ENCODE measurements around the gene CALM3.
"Not testable (repeated sequence)": the region's sequence is repeated elsewhere in the genome, so short reads cannot be mapped to it uniquely, and the experiment has no call there.

Gene CALM3

GRCh38 chr19:46601318-46602224 lies at the start of gene CALM3:
Gene CALM3 (plus strand): TSS chr19:46601330. CDS start chr19:46601435, 105 bp downstream.
- H3K27me3 ChIP-seq (ENCODE audit: control insufficient read depth in 1 of 2, insufficient read depth in 2 of 2, low read length in 2 of 2) = no peaks in the 10 kb centered on the region
- H3K9ac ChIP-seq (ENCODE audit: low read length) = peak within 1 kb of the TSS; percentile 96
- peak within 1 kb of the TSS; percentile 91 for H3K27ac ChIP-seq (ENCODE audit: low read depth, low read length)
- no peaks in the 10 kb centered on the region for H3K9me3 ChIP-seq (ENCODE audit: low read length)
- peaks cover 44% of the 10 kb centered on the region for H3K4me1 ChIP-seq (ENCODE audit: insufficient read depth, low read length)
- peaks cover 10% of the 10 kb centered on the region for H3K36me3 ChIP-seq (ENCODE audit: insufficient read depth, low read length)
- peak within 1 kb of the TSS; percentile 85 to 99 for H3K4me3 ChIP-seq (ENCODE audit: low read depth in 1 of 2, low read length in 2 of 2)

- H3K4me1 ChIP-seq (ENCODE audit: insufficient read depth, low read length) = no peaks in the 10 kb centered on the region
These were observed 48.2 kb upstream of the CALM3 start for GRCh38 chr19:46552891-46553290.

GRCh38 chr19:46554161-46554560 lies 47.0 kb upstream of the CALM3 start:
- Histone ChIP-seq H3K36me3 (ENCODE audit: insufficient read depth, low read length) (no peaks in the 10 kb centered on the region), H3K27ac (ENCODE audit: low read depth, low read length) (no peak overlapping the region), H3K4me1 (ENCODE audit: insufficient read depth, low read length) (no peaks in the 10 kb centered on the region), H3K9me3 (ENCODE audit: low read length) (no peaks in the 10 kb centered on the region), H3K4me3 (ENCODE audit: low read depth in 1 of 2, low read length in 2 of 2) (no peak overlapping the region), H3K27me3 (ENCODE audit: control insufficient read depth in 1 of 2, insufficient read depth in 2 of 2, low read length in 2 of 2) (no peaks in the 10 kb centered on the region), H3K9ac (ENCODE audit: low read length) (no peak overlapping the region)

More at GRCh38 chr19:46552891-46553290, 48.2 kb upstream of the CALM3 start:
- Histone ChIP-seq H3K36me3 (ENCODE audit: insufficient read depth, low read length) (no peaks in the 10 kb centered on the region), H3K9ac (ENCODE audit: low read length) (no peak overlapping the region), H3K27me3 (ENCODE audit: control insufficient read depth in 1 of 2, insufficient read depth in 2 of 2, low read length in 2 of 2) (no peaks in the 10 kb centered on the region), H3K9me3 (ENCODE audit: low read length) (no peaks in the 10 kb centered on the region), H3K27ac (ENCODE audit: low read depth, low read length) (no peak overlapping the region), H3K4me3 (ENCODE audit: low read depth in 1 of 2, low read length in 2 of 2) (no peak overlapping the region)

GRCh38 chr19:46555628-46556280 lies 45.4 kb upstream of the CALM3 start:
- Histone ChIP-seq H3K4me3 (ENCODE audit: low read depth in 1 of 2, low read length in 2 of 2) (no peak overlapping the region), H3K36me3 (ENCODE audit: insufficient read depth, low read length) (no peaks in the 10 kb centered on the region), H3K9ac (ENCODE audit: low read length) (no peak overlapping the region), H3K9me3 (ENCODE audit: low read length) (no peaks in the 10 kb centered on the region), H3K27ac (ENCODE audit: low read depth, low read length) (no peak overlapping the region), H3K27me3 (ENCODE audit: control insufficient read depth in 1 of 2, insufficient read depth in 2 of 2, low read length in 2 of 2) (no peaks in the 10 kb centered on the region), H3K4me1 (ENCODE audit: insufficient read depth, low read length) (no peaks in the 10 kb centered on the region)

GRCh38 chr19:46556471-46556870 lies 44.7 kb upstream of the CALM3 start:
- H3K36me3 ChIP-seq (ENCODE audit: insufficient read depth, low read length); H3K4me1 ChIP-seq (ENCODE audit: insufficient read depth, low read length); H3K9me3 ChIP-seq (ENCODE audit: low read length); H3K27ac ChIP-seq (ENCODE audit: low read depth, low read length); H3K9ac ChIP-seq (ENCODE audit: low read length); H3K27me3 ChIP-seq (ENCODE audit: control insufficient read depth in 1 of 2, insufficient read depth in 2 of 2, low read length in 2 of 2); H3K4me3 ChIP-seq (ENCODE audit: low read depth in 1 of 2, low read length in 2 of 2): not testable (repeated sequence)

- Histone ChIP-seq H3K36me3 (ENCODE audit: insufficient read depth, low read length) (no peaks in the 10 kb centered on the region), H3K9me3 (ENCODE audit: low read length) (no peaks in the 10 kb centered on the region), H3K27me3 (ENCODE audit: control insufficient read depth in 1 of 2, insufficient read depth in 2 of 2, low read length in 2 of 2) (no peaks in the 10 kb centered on the region), H3K4me1 (ENCODE audit: insufficient read depth, low read length) (no peaks in the 10 kb centered on the region), H3K9ac (ENCODE audit: low read length) (no peak overlapping the region), H3K4me3 (ENCODE audit: low read depth in 1 of 2, low read length in 2 of 2) (no peak overlapping the region), H3K27ac (ENCODE audit: low read depth, low read length) (no peak overlapping the region)
These were observed 41.9 kb upstream of the CALM3 start for GRCh38 chr19:46559203-46559602.

GRCh38 chr19:46559675-46560074 lies 41.5 kb upstream of the CALM3 start:
- not testable (repeated sequence) for H3K9me3 ChIP-seq (ENCODE audit: low read length); H3K27me3 ChIP-seq (ENCODE audit: control insufficient read depth in 1 of 2, insufficient read depth in 2 of 2, low read length in 2 of 2)

GRCh38 chr19:46564701-46565100 lies 36.4 kb upstream of the CALM3 start:
- Histone ChIP-seq H3K9ac (ENCODE audit: low read length) (no peak overlapping the region), H3K27me3 (ENCODE audit: control insufficient read depth in 1 of 2, insufficient read depth in 2 of 2, low read length in 2 of 2) (no peaks in the 10 kb centered on the region), H3K4me3 (ENCODE audit: low read depth in 1 of 2, low read length in 2 of 2) (no peak overlapping the region), H3K9me3 (ENCODE audit: low read length) (peaks cover 4% of the 10 kb centered on the region), H3K36me3 (ENCODE audit: insufficient read depth, low read length) (no peaks in the 10 kb centered on the region), H3K27ac (ENCODE audit: low read depth, low read length) (no peak overlapping the region), H3K4me1 (ENCODE audit: insufficient read depth, low read length) (no peaks in the 10 kb centered on the region)

More at GRCh38 chr19:46559675-46560074, 41.5 kb upstream of the CALM3 start:
- H3K4me3 ChIP-seq (ENCODE audit: low read depth in 1 of 2, low read length in 2 of 2); H3K27ac ChIP-seq (ENCODE audit: low read depth, low read length); H3K9ac ChIP-seq (ENCODE audit: low read length); H3K36me3 ChIP-seq (ENCODE audit: insufficient read depth, low read length); H3K4me1 ChIP-seq (ENCODE audit: insufficient read depth, low read length): not testable (repeated sequence)

GRCh38 chr19:46571495-46571894 lies 29.6 kb upstream of the CALM3 start:
- H3K9ac ChIP-seq (ENCODE audit: low read length) = no peak overlapping the region
- no peaks in the 10 kb centered on the region for H3K36me3 ChIP-seq (ENCODE audit: insufficient read depth, low read length)
- no peaks in the 10 kb centered on the region for H3K9me3 ChIP-seq (ENCODE audit: low read length)

GRCh38 chr19:46573679-46574498 lies 27.2 kb upstream of the CALM3 start:
- H3K27ac ChIP-seq (ENCODE audit: low read depth, low read length) = no peak overlapping the region
- no peaks in the 10 kb centered on the region for H3K36me3 ChIP-seq (ENCODE audit: insufficient read depth, low read length)
- no peaks in the 10 kb centered on the region for H3K9me3 ChIP-seq (ENCODE audit: low read length)
- H3K4me1 ChIP-seq (ENCODE audit: insufficient read depth, low read length) = no peaks in the 10 kb centered on the region
- no peak overlapping the region for H3K4me3 ChIP-seq (ENCODE audit: low read depth in 1 of 2, low read length in 2 of 2)
- H3K9ac ChIP-seq (ENCODE audit: low read length) = no peak overlapping the region
- no peaks in the 10 kb centered on the region for H3K27me3 ChIP-seq (ENCODE audit: control insufficient read depth in 1 of 2, insufficient read depth in 2 of 2, low read length in 2 of 2)

More at GRCh38 chr19:46571495-46571894, 29.6 kb upstream of the CALM3 start:
- H3K4me1 ChIP-seq (ENCODE audit: insufficient read depth, low read length) = no peaks in the 10 kb centered on the region
- H3K27ac ChIP-seq (ENCODE audit: low read depth, low read length) = no peak overlapping the region
- no peak overlapping the region for H3K4me3 ChIP-seq (ENCODE audit: low read depth in 1 of 2, low read length in 2 of 2)
- no peaks in the 10 kb centered on the region for H3K27me3 ChIP-seq (ENCODE audit: control insufficient read depth in 1 of 2, insufficient read depth in 2 of 2, low read length in 2 of 2)

GRCh38 chr19:46574533-46574932 lies 26.6 kb upstream of the CALM3 start:
- H3K9me3 ChIP-seq (ENCODE audit: low read length) = no peaks in the 10 kb centered on the region
- no peak overlapping the region for H3K27ac ChIP-seq (ENCODE audit: low read depth, low read length)
- no peak overlapping the region for H3K4me3 ChIP-seq (ENCODE audit: low read depth in 1 of 2, low read length in 2 of 2)
- no peaks in the 10 kb centered on the region for H3K4me1 ChIP-seq (ENCODE audit: insufficient read depth, low read length)
- H3K27me3 ChIP-seq (ENCODE audit: control insufficient read depth in 1 of 2, insufficient read depth in 2 of 2, low read length in 2 of 2) = no peaks in the 10 kb centered on the region
- no peaks in the 10 kb centered on the region for H3K36me3 ChIP-seq (ENCODE audit: insufficient read depth, low read length)
- H3K9ac ChIP-seq (ENCODE audit: low read length) = no peak overlapping the region
